GM12875 (cell line): ENCODE data around the gene BHMT2.
A peak's percentile ranks its signal among the peaks of the same experiment; 100 is the strongest.

Source experiments
- H3K4me3 ChIP-seq: one replicate; pipeline ENCODE4 v1.5.1; 2011; ENCODE audit warnings: low read depth, low read length, control low read depth
- TF ChIP-seq, protein P1 (sequence below): IDR thresholded peaks from 2 replicates; pipeline ENCODE4 v1.5.1; 2011; ENCODE audit warnings: low read depth, mild to moderate bottlenecking, control low read depth, inconsistent platforms, low read length, moderate library complexity, borderline replicate concordance; ENCODE audit not compliant: insufficient read depth

The BHMT2 gene

DNA sequence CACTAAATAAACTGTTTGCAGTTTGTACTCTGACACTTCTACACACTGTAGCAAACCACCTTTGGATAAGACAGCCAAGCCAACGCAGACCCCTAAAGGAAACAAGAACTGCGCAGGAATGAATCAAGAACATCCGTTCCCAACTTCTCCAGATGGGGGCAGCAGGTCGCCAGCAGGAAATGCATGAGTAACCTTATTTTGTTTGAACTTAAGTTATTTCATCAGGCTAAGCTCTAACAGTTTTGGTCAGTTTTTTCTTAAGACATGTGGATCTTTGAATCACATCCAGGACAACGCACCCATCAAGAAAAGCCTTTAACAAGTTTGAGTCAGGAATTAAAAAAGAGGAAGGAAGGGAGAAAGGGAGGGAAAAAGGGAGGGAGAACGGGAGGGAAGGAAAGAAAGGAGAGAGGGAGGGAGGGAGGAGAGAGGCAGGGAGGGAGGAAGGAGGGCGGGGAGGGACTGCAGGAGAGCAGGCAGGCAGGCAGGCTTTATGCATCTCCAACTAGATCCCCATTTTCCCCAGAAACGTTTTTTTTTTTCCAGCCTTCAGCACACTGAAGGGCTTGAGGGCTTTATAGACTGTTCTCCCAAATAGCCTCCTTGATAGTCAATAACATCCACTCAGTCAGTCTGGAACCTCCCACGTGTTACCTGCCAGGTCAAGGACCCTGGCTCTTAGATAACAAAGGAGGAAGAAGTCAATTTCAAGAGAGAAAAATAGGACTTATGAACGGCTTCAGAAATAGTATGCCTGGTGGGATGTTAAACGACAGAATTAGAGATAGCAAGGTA lies 64.3 kb downstream of the BHMT2 start:
- H3K4me3 ChIP-seq = no peak overlapping the region
- TF ChIP-seq, protein P1, sequence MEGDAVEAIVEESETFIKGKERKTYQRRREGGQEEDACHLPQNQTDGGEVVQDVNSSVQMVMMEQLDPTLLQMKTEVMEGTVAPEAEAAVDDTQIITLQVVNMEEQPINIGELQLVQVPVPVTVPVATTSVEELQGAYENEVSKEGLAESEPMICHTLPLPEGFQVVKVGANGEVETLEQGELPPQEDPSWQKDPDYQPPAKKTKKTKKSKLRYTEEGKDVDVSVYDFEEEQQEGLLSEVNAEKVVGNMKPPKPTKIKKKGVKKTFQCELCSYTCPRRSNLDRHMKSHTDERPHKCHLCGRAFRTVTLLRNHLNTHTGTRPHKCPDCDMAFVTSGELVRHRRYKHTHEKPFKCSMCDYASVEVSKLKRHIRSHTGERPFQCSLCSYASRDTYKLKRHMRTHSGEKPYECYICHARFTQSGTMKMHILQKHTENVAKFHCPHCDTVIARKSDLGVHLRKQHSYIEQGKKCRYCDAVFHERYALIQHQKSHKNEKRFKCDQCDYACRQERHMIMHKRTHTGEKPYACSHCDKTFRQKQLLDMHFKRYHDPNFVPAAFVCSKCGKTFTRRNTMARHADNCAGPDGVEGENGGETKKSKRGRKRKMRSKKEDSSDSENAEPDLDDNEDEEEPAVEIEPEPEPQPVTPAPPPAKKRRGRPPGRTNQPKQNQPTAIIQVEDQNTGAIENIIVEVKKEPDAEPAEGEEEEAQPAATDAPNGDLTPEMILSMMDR = peak; percentile 74

DNA sequence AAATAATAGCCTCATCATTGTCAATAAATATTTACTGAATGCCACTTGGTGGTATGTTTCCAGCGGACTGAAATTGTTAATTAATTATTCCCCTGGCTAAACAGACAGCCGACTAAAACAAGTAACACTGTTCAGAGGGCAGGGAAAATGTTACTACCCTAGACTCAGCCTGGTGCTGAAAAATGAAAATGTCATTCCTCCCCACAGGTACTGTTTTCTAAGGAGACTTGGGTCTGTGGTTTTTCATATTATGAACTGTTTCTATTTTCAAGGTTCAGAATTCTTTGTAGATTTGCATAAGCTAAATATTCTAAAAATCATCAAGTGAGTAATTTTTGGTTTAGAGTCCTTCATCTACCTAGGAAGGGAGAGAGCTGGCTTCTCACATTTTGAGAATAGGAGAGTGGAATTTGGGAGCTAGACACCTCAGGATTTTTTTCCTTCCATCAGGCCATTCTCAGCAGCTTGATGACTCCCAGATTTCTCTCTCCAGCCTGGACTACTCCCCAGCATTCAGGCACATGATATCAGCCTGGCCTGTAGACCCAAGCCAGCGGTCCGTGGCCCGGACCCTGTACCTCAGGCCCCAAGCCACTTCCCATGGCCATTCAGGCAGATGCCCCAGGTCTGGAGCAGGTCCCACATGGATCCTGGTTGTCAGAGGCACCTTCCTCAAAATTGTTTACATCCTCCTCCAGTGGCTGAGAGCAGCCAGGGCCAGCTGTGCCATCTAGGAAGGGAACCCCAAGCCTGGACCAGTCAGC lies 66.4 kb downstream of the BHMT2 start:
- H3K4me3 ChIP-seq = no peak overlapping the region
- TF ChIP-seq, protein P1 = no peak

DNA sequence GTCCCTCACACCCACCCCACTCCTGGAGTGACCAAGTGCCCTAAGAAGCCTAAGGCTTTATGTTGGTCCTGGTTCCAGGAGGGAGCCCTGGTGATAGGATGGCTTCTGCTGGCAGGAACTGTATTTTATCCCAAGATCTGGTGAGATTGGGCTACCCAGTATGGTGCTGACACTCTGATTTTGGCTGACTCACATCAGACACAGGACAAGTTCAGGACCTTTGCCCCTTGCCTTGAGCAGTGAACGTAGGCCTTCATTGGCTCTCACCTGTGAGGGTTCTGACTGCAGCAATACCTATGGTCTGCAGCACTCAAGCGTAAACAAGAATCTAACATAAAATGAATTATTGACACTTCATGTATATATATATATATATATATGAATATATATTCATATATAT lies 67.1 kb downstream of the BHMT2 start:
- TF ChIP-seq, protein P1 = no peak
- no peak overlapping the region for H3K4me3 ChIP-seq
